MM.1S (cell line): Measurements from ENCODE around the gene TMEM232.
A peak's percentile ranks its signal among the peaks of the same experiment; 100 is the strongest.
"Not testable (repeated sequence)": the region's sequence is repeated elsewhere in the genome, so short reads cannot be mapped to it uniquely, and the experiment has no call there.

Experiments
- DNase-seq: peaks from one replicate; pipeline ENCODE4 v3.0.0-alpha.2; 2015
- H2AFZ ChIP-seq: fragments of 300-600 bp; sonication (generic); 2 replicates; pipeline ENCODE4 v1.6.0; 2016; ENCODE audit warnings: antibody characterized with exemption, low read length
- H3F3A ChIP-seq: fragments of 300-600 bp; sonication (generic); 2 replicates; pipeline ENCODE4 v1.6.1; 2016; ENCODE audit warnings: mild to moderate bottlenecking, antibody characterized with exemption, low read length, moderate library complexity, mixed read lengths; ENCODE audit not compliant: insufficient read depth
- H3K27ac ChIP-seq: fragments of 300-600 bp; sonication (generic); 2 replicates; pipeline ENCODE4 v1.5.1; 2016; ENCODE audit warnings: mild to moderate bottlenecking, low read length
- H3K27me3 ChIP-seq: fragments of 300-600 bp; sonication (generic); replicated peaks from 2 replicates; pipeline ENCODE4 v1.6.0; 2016; ENCODE audit warnings: low read length; ENCODE audit not compliant: insufficient read depth
- H3K36me3 ChIP-seq: fragments of 300-600 bp; sonication (generic); replicated peaks from 2 replicates; pipeline ENCODE4 v1.6.1; 2016; ENCODE audit warnings: mild to moderate bottlenecking, low read length, mixed read lengths; ENCODE audit not compliant: insufficient read depth
- H3K4me1 ChIP-seq: fragments of 300-600 bp; sonication (generic); 2 replicates; pipeline ENCODE4 v1.6.1; 2016; ENCODE audit warnings: low read length, mixed read lengths
- H3K4me2 ChIP-seq: fragments of 300-600 bp; sonication (generic); 2 replicates; pipeline ENCODE4 v1.6.0; 2016; ENCODE audit warnings: low read depth, low read length
- H3K4me3 ChIP-seq: fragments of 300-600 bp; sonication (generic); 2 replicates; pipeline ENCODE4 v1.5.1; 2016; ENCODE audit warnings: low read length, mixed read lengths
- H3K79me2 ChIP-seq: fragments of 300-600 bp; sonication (generic); 2 replicates; pipeline ENCODE4 v1.6.1; 2016; ENCODE audit warnings: mixed run types, low read length, mixed read lengths
- H3K9ac ChIP-seq: fragments of 300-600 bp; sonication (generic); 2 replicates; pipeline ENCODE4 v1.6.1; 2016; ENCODE audit warnings: low read length, mixed read lengths
- H3K9me2 ChIP-seq: fragments of 300-600 bp; sonication (generic); replicated peaks from 2 replicates; pipeline ENCODE4 v1.6.1; 2016; ENCODE audit warnings: mild to moderate bottlenecking, low read length, mixed read lengths; ENCODE audit not compliant: insufficient read depth
- H3K9me3 ChIP-seq: fragments of 300-600 bp; sonication (generic); replicated peaks from 2 replicates; pipeline ENCODE4 v1.6.1; 2016; ENCODE audit warnings: mild to moderate bottlenecking, low read length, mixed read lengths; ENCODE audit not compliant: insufficient read depth
- H4K20me1 ChIP-seq: fragments of 300-600 bp; sonication (generic); 2 replicates; pipeline ENCODE4 v1.6.1; 2016; ENCODE audit warnings: mild to moderate bottlenecking, low read length, moderate library complexity, mixed read lengths; ENCODE audit not compliant: insufficient read depth
- CTCF ChIP-seq: fragments of 300-600 bp; sonication (generic); IDR thresholded peaks from 2 replicates; pipeline ENCODE4 v1.5.1; 2016; ENCODE audit warnings: antibody characterized with exemption, low read length, mixed read lengths
- EZH2 ChIP-seq: fragments of 300-600 bp; sonication (generic); optimal IDR thresholded peaks from 2 replicates; pipeline ENCODE3; 2017; ENCODE audit warnings: low read depth, mild to moderate bottlenecking, antibody characterized with exemption, low read length, mixed read lengths
- EZH2phosphoT487 ChIP-seq: fragments of 300-600 bp; sonication (generic); IDR thresholded peaks from 2 replicates; pipeline ENCODE4 v1.6.1; 2018; ENCODE audit warnings: antibody characterized with exemption, low read length

TMEM232 gene

GRCh38 chr5:110687485-110687884 lies 39.0 kb downstream of the TMEM232 start:
- Histone ChIP-seq H3K4me1 (no peaks in the 10 kb centered on the region), H3K9ac (no peak overlapping the region), H3K9me3 (no peaks in the 10 kb centered on the region), H3K79me2 (no peaks in the 10 kb centered on the region), H3K4me3 (0 out of 2 replicates have a peak overlapping the region, but pooled peaks have one; percentile 8), H3K27ac (no peak overlapping the region), H3K27me3 (no peaks in the 10 kb centered on the region), H3K4me2 (peak overlapping the region; percentile 39; the same call in 1 of the 2 replicates), H4K20me1 (no peaks in the 10 kb centered on the region), H2AFZ (peak overlapping the region; percentile 49; the same call in 1 of the 2 replicates), H3K9me2 (no peaks in the 10 kb centered on the region), H3K36me3 (no peaks in the 10 kb centered on the region), H3F3A (no peaks in the 10 kb centered on the region)
- no peak for TF ChIP-seq EZH2phosphoT487
- DNase-seq, result peak; percentile 26

GRCh38 chr5:110686270-110686669 lies 40.2 kb downstream of the TMEM232 start:
- H4K20me1 ChIP-seq, result no peaks in the 10 kb centered on the region
- H3K9ac ChIP-seq, result no peak overlapping the region
- no peaks in the 10 kb centered on the region for H3K9me3 ChIP-seq
- H3K4me1 ChIP-seq, result no peaks in the 10 kb centered on the region
- no peaks in the 10 kb centered on the region for H3K79me2 ChIP-seq
- H3K4me2 ChIP-seq, result no peak overlapping the region
- H3K36me3 ChIP-seq, result no peaks in the 10 kb centered on the region
- DNase-seq, result no peak
- no peaks in the 10 kb centered on the region for H3F3A ChIP-seq
- no peak overlapping the region for H3K4me3 ChIP-seq
- no peaks in the 10 kb centered on the region for H3K9me2 ChIP-seq
- H3K27ac ChIP-seq, result no peak overlapping the region
- no peaks in the 10 kb centered on the region for H3K27me3 ChIP-seq
- TF ChIP-seq EZH2phosphoT487 (no peak), EZH2 (no peak), CTCF (no peak)
- H2AFZ ChIP-seq, result no peak overlapping the region

- Histone ChIP-seq H3K9ac (no peak overlapping the region), H2AFZ (no peak overlapping the region), H4K20me1 (no peaks in the 10 kb centered on the region), H3K4me2 (no peak overlapping the region), H3K9me2 (no peaks in the 10 kb centered on the region), H3F3A (no peaks in the 10 kb centered on the region), H3K9me3 (no peaks in the 10 kb centered on the region), H3K4me3 (no peak overlapping the region), H3K4me1 (no peaks in the 10 kb centered on the region), H3K36me3 (no peaks in the 10 kb centered on the region), H3K27ac (no peak overlapping the region), H3K79me2 (no peaks in the 10 kb centered on the region), H3K27me3 (no peaks in the 10 kb centered on the region)
- TF ChIP-seq EZH2phosphoT487, result no peak
- TF ChIP-seq CTCF, result no peak
- no peak for TF ChIP-seq EZH2
- DNase-seq, result no peak
Observed at GRCh38 chr5:110681953-110682352, 44.5 kb downstream of the TMEM232 start.

- Histone ChIP-seq H3K4me3 (no peak overlapping the region), H3F3A (no peaks in the 10 kb centered on the region), H3K4me2 (no peak overlapping the region), H4K20me1 (no peaks in the 10 kb centered on the region), H3K4me1 (no peaks in the 10 kb centered on the region), H3K9me3 (no peaks in the 10 kb centered on the region), H3K36me3 (no peaks in the 10 kb centered on the region), H3K27me3 (no peaks in the 10 kb centered on the region), H3K79me2 (no peaks in the 10 kb centered on the region), H3K9ac (no peak overlapping the region), H3K9me2 (no peaks in the 10 kb centered on the region), H3K27ac (no peak overlapping the region), H2AFZ (no peak overlapping the region)
- no peak for DNase-seq
- no peak for TF ChIP-seq EZH2phosphoT487
- TF ChIP-seq EZH2, result no peak
- no peak for TF ChIP-seq CTCF
Observed at GRCh38 chr5:110681109-110681508, 45.4 kb downstream of the TMEM232 start.

GRCh38 chr5:110676554-110676953 lies 49.9 kb downstream of the TMEM232 start:
- H3K79me2 ChIP-seq, H3K36me3 ChIP-seq, H4K20me1 ChIP-seq, H3K9me3 ChIP-seq, H3K27me3 ChIP-seq, H3K4me3 ChIP-seq, H2AFZ ChIP-seq, H3K9me2 ChIP-seq, H3F3A ChIP-seq, H3K9ac ChIP-seq, H3K27ac ChIP-seq, DNase-seq, H3K4me1 ChIP-seq, H3K4me2 ChIP-seq: not testable (repeated sequence)
